DOHH2 (cell line): Measurements from ENCODE around the gene COPS7A.
A peak's percentile ranks its signal among the peaks of the same experiment; 100 is the strongest.

Source experiments
- H3F3A ChIP-seq: fragments of 200-600 bp; sonication (generic), shearing (Covaris generic); 2 replicates; pipeline ENCODE4 v1.6.0; 2016; ENCODE audit warnings: antibody characterized with exemption, mild to moderate bottlenecking; ENCODE audit not compliant: control insufficient read depth, insufficient read depth
- H3K27ac ChIP-seq: fragments of 200-600 bp; sonication (generic); 2 replicates; pipeline ENCODE4 v1.5.1; 2014; ENCODE audit warnings: low read depth, mild to moderate bottlenecking, low read length, moderate library complexity
- H3K27me3 ChIP-seq: fragments of 200-600 bp; sonication (generic); 2 replicates; pipeline ENCODE4 v1.6.1; 2014; ENCODE audit warnings: mild to moderate bottlenecking, low read length, mixed read lengths; ENCODE audit not compliant: control insufficient read depth
- H3K36me3 ChIP-seq: fragments of 200-600 bp; sonication (generic); 2 replicates; pipeline ENCODE4 v1.6.1; 2014; ENCODE audit warnings: mild to moderate bottlenecking, low read length, moderate library complexity, mixed read lengths; ENCODE audit not compliant: control insufficient read depth
- H3K4me1 ChIP-seq: fragments of 200-600 bp; sonication (generic); 2 replicates; pipeline ENCODE4 v1.6.1; 2014; ENCODE audit warnings: mild to moderate bottlenecking, low read length, mixed read lengths; ENCODE audit not compliant: control insufficient read depth
- H3K4me2 ChIP-seq: fragments of 200-600 bp; sonication (generic); 2 replicates; pipeline ENCODE4 v1.6.0; 2014; ENCODE audit warnings: mild to moderate bottlenecking, low read length, moderate library complexity
- H3K4me3 ChIP-seq: fragments of 200-600 bp; sonication (generic); 2 replicates; pipeline ENCODE4 v1.5.1; 2014; ENCODE audit warnings: mild to moderate bottlenecking, low read length, mixed read lengths
- H3K79me2 ChIP-seq: fragments of 200-600 bp; sonication (generic); 2 replicates; pipeline ENCODE4 v1.6.1; 2014; ENCODE audit warnings: mild to moderate bottlenecking, low read length, mixed read lengths; ENCODE audit not compliant: control insufficient read depth
- H3K9me2 ChIP-seq: fragments of 200-600 bp; sonication (generic); replicated peaks from 2 replicates; pipeline ENCODE4 v1.6.1; 2014; ENCODE audit warnings: mild to moderate bottlenecking, low read length, mixed read lengths; ENCODE audit not compliant: control insufficient read depth
- H3K9me3 ChIP-seq: fragments of 200-600 bp; sonication (generic); 2 replicates; pipeline ENCODE4 v1.6.1; 2014; ENCODE audit warnings: antibody characterized with exemption, low read length, mixed read lengths; ENCODE audit not compliant: control insufficient read depth, insufficient read depth
- H4K20me1 ChIP-seq: fragments of 200-600 bp; sonication (generic); 2 replicates; pipeline ENCODE4 v1.6.0; 2014; ENCODE audit warnings: low read depth, mild to moderate bottlenecking, antibody characterized with exemption, low read length, moderate library complexity; ENCODE audit not compliant: control insufficient read depth, insufficient read depth
- CTCF ChIP-seq: fragments of 200-600 bp; sonication (generic); IDR thresholded peaks from one replicate; pipeline ENCODE4 v1.5.1; 2014; ENCODE audit warnings: antibody characterized with exemption, mild to moderate bottlenecking, low read depth, low read length; ENCODE audit not compliant: poor library complexity, severe bottlenecking
- EZH2phosphoT487 ChIP-seq: fragments of 200-600 bp; sonication (generic); IDR thresholded peaks from 2 replicates; pipeline ENCODE4 v1.6.1; 2017; ENCODE audit warnings: borderline replicate concordance, mild to moderate bottlenecking, antibody characterized with exemption, low read length, moderate library complexity, mixed read lengths

Gene COPS7A

DNA sequence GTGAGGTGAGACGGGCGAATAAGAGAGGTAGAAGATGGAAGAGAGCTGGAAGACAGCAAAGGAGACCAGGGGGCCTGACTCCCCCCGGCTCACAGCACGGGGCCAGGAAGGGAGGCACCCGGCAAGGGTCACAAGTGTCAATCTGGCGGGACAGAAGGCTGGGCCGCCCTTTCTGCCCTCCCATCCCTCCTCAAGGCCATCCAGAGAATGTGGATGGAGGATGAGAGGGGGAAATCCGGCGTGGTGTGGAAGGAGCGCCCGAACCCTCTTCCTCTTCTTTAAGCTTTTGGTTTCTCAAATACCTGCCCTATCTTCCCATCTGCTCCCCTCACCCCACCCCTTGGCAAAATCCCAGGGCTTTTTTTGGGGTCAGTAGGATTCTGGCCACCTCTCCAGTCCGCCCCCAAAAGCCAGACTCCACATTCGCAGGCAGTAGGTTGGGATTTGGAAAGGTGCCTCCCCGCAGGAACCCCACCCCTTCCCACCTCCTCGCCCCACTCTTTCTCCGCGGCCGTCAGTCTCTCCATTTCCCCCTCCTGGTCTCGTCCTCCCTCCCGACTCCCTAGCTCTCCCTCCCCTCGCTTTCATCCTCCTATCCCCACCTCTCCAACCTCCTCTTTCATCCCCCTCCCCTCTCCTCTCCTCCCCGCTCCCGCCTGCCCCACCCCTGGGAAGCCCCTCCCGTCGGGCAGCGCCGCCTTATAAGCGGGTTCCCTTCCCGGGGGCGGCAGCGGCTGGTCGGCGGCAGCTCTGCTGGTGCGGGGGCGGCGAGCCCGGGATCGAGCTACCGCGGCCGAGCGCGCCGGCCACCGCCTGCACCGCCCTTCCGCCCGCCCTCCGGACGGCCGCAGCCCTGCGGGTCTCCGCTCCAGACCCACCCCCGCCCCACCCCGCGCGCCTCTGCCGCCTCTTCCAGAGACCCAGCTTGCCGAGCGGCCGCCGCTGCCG, 42.1 kb downstream of the COPS7A start, which contains the start of gene PTMS:
Gene PTMS (plus strand): TSS at position 730 of the 948 bp plus-strand sequence. CDS start 343 bp downstream, outside the sequence.
- Histone ChIP-seq H3K9me3 (no peaks in the 10 kb centered on the region), H3K27me3 (no peaks in the 10 kb centered on the region), H3K4me3 (peak within 1 kb of the TSS; percentile 77), H4K20me1 (peaks cover 3% of the 10 kb centered on the region; the same call in 1 of the 2 replicates), H3K4me1 (peaks cover 37% of the 10 kb centered on the region), H3F3A (peaks cover 13% of the 10 kb centered on the region), H3K4me2 (peak within 1 kb of the TSS; percentile 64), H3K9me2 (no peaks in the 10 kb centered on the region), H3K79me2 (peaks cover 9% of the 10 kb centered on the region), H3K36me3 (no peaks in the 10 kb centered on the region), H3K27ac (peak within 1 kb of the TSS; percentile 4; the same call in 1 of the 2 replicates)
- TF ChIP-seq EZH2phosphoT487 (no peak), CTCF (no peak)

GRCh38 chr12:6766651-6767349, 43.0 kb downstream of the COPS7A start:
- Histone ChIP-seq H3K79me2 (peaks cover 9% of the 10 kb centered on the region), H4K20me1 (peaks cover 3% of the 10 kb centered on the region; the same call in 1 of the 2 replicates), H3K27me3 (no peaks in the 10 kb centered on the region), H3K4me1 (peaks cover 37% of the 10 kb centered on the region), H3K9me3 (no peaks in the 10 kb centered on the region), H3K4me3 (peak overlapping the region; percentile 77), H3K9me2 (no peaks in the 10 kb centered on the region), H3F3A (peaks cover 13% of the 10 kb centered on the region), H3K36me3 (no peaks in the 10 kb centered on the region), H3K4me2 (peak overlapping the region; percentile 64), H3K27ac (no peak overlapping the region)
- TF ChIP-seq EZH2phosphoT487 (no peak), CTCF (peak; percentile 69)

DNA sequence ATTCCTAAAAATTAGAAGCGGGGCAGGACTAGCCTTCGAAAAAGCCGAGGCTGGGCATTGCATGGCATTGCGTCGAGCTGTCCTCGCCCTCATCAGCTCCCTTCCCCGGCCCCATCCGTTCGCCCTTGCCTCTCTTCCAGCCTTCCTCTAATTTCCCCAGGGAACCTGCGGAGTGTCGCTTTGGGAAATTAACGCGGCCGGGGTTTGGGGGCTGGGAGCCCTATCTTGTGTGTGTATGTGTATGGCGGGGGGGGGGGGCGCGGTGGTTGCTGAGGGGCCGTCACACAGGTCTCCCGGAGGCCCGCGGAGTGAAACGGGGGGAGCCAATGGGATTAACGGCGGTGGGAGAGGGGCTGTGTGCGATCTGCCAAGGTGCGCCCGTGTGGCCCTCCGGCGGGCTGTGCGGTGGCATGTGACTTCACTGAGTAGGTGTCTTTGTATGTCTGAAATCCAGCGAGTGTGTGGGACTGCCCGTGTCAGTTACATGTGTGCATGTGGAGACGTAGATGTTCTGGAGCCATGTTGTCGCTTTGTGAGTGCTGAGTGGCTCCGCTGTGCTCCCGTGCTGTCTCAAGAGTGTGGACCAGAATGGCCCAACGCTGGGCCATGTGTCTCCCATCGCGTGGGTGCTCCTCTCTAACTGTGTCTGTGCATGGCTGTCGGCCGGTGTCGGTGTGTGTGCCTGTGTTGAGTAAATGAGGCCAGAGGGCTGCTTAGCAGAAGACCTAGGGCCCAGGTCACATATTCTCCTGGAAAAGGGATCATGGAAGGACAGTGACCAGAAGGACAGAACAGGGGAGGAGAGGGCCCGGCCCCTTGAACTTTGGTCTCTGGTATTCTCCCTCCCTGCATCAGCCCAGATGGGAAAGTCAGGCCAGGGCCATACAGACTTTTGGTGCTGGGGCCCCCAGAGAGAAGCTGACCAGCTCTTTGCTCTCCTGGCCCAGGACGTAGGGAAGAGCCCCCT, 43.8 kb downstream of the COPS7A start:
- Histone ChIP-seq H3K4me2 (peak overlapping the region; percentile 60), H3K9me2 (no peaks in the 10 kb centered on the region), H3K4me1 (peaks cover 37% of the 10 kb centered on the region), H4K20me1 (peaks cover 3% of the 10 kb centered on the region; the same call in 1 of the 2 replicates), H3F3A (peaks cover 13% of the 10 kb centered on the region), H3K4me3 (peak overlapping the region; percentile 77), H3K27me3 (no peaks in the 10 kb centered on the region), H3K79me2 (peaks cover 9% of the 10 kb centered on the region), H3K27ac (no peak overlapping the region), H3K36me3 (no peaks in the 10 kb centered on the region), H3K9me3 (no peaks in the 10 kb centered on the region)
- TF ChIP-seq EZH2phosphoT487 (no peak), CTCF (no peak)
